Choroid plexus epithelial cell (primary cell): ENCODE results near the gene EPHA1.

ENCODE experiments used
- DNase-seq: peaks from one replicate; pipeline ENCODE4 v3.0.0-alpha.2; 2010; ENCODE audit warnings: low read depth
- H3K4me3 ChIP-seq: 2 replicates; pipeline ENCODE4 v1.5.1; 2011; ENCODE audit warnings: low read depth, mild to moderate bottlenecking, control low read depth, low read length, moderate library complexity
- TF ChIP-seq, protein P1 (sequence below): conservative IDR thresholded peaks from 2 replicates; pipeline ENCODE4 v1.5.1; 2011; ENCODE audit warnings: low read depth, mild to moderate bottlenecking, control low read depth, inconsistent platforms, low read length, moderate library complexity

Gene EPHA1

DNA sequence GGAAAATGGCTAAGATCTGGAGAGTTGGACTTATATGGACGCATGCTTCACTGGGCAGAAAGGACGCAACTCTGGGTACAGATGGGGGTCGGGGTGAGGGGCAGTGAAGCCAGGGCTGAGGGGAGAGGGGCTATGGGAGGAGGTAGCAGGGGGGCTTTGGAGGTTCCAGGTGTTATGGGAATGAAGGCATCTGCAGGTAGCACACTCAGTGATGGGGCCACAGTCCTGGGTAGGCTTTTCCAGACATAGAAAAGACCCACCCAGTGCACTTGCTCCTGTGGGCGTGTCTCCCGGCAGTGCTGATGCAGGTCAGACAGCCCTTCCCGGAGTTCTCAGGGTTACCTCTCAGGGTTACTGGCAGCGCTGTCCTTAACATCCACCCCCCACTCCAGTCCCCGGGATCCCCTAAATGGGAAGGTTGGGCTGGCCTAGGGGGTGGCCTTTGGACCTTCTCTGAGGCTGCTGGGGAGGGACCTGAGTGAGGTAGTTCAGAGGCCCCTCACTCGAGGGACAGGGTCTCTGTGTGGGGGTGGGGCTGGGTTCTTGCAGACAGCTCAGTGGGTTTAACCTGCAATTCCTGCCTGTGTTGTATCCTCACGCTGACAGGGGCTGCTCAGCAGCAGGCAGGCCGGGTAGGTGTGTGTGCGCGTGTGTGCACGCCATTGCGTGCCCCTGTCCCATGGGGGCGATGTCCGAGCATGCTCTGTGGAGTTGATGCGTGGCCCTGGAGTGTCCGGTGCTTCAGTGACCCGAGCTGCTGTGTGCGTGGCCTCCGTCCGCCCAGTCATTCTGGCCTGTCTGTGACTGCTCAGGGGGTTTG is 21.3 kb downstream of the EPHA1 start:
- H3K4me3 ChIP-seq = no peak overlapping the region
- TF ChIP-seq, protein P1, sequence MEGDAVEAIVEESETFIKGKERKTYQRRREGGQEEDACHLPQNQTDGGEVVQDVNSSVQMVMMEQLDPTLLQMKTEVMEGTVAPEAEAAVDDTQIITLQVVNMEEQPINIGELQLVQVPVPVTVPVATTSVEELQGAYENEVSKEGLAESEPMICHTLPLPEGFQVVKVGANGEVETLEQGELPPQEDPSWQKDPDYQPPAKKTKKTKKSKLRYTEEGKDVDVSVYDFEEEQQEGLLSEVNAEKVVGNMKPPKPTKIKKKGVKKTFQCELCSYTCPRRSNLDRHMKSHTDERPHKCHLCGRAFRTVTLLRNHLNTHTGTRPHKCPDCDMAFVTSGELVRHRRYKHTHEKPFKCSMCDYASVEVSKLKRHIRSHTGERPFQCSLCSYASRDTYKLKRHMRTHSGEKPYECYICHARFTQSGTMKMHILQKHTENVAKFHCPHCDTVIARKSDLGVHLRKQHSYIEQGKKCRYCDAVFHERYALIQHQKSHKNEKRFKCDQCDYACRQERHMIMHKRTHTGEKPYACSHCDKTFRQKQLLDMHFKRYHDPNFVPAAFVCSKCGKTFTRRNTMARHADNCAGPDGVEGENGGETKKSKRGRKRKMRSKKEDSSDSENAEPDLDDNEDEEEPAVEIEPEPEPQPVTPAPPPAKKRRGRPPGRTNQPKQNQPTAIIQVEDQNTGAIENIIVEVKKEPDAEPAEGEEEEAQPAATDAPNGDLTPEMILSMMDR = peak; percentile 20
- DNase-seq = no peak

DNA sequence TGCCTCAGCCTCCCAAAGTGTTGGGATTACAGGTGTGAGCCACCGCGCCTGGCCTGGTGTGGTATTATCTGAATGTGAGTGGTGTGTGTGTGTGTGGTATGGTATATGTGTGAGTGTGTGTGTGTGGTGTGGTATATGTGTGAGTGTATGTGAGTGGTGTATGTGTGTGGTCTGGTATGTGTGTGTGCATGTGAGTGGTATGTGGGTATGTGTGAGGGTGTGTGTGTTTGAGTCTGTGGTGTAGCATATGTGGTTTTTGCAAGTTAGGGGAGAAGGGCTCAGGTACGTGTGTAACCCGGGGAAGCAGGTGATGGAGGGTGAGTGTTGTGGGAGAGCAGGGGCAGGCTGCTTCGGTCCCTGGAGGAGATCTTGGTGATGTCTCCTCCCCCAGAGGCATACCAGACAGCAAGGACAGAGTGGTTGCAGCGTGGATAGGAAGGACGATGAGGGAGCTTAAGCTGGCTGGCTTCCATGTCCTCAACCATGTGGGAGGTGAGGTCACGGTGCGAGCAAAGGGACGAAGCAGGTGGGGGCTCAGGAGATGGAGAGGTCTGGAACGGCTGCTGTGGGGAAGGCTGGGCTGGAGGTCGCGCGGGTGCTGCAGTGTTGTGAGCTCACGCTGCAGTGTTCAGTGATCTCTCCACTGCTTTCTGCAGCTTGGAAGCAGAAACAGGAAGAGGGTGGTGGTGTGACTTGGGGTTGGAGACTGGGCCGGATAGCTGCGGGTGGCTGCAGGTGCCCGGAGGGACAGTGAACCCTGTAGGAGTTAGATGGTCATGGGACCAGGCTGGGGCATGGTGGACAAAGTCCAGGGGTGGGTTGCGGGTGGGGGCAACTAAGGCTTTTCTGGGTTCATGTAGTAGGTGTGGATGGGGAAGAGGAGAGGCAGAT is 22.5 kb downstream of the EPHA1 start:
- DNase-seq = peak; percentile 84
- peak overlapping the region; percentile 32 for H3K4me3 ChIP-seq
- TF ChIP-seq, protein P1 = no peak

DNA sequence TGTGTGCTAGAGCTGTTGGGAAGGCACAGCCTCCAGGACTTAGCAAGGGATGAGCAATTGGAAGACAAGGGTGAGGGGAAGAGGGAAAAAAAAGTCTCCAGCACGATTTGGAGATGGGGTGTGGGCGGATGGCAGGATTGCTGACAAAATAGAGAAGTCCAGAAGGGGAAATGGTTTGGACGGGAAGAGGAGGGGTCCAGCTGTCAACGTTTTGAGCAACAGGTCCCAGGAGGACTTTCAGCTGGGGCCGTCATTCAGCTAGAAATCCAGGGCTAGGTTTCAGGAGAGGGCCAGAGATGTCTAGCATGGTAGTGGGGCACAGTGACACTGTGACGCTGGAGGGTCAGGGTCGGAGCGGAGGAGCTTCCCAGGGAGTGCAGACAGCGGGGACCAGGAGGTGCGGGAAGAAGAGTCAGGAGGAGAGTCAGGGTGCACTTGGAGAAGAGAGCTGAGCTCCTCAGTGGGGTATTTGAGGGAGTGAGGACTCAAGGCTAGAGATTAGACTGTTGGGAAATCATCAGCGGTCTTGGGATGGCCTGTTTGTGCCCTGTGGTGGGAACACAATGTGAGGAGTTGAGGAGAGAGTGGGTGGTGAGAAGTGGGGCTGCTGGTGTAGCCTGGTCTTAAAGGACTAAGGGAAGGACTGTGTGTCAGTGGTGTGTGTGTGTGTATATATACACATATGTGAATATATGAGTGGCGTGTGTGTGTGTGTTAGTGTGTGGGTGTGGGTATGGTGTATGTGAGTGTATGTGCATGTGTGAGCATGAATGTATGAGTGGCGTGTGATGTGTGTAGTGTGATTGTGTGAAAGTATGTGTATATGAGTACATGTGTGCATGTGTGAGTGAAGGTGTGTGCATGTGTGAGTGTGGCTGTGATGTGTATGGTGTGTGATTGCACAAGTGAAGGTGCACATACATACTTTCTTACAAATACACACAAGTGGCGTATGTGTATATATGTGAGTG is 23.7 kb downstream of the EPHA1 start:
- TF ChIP-seq, protein P1 = no peak
- peak; percentile 76 for DNase-seq
- peak overlapping the region; percentile 86 for H3K4me3 ChIP-seq

DNA sequence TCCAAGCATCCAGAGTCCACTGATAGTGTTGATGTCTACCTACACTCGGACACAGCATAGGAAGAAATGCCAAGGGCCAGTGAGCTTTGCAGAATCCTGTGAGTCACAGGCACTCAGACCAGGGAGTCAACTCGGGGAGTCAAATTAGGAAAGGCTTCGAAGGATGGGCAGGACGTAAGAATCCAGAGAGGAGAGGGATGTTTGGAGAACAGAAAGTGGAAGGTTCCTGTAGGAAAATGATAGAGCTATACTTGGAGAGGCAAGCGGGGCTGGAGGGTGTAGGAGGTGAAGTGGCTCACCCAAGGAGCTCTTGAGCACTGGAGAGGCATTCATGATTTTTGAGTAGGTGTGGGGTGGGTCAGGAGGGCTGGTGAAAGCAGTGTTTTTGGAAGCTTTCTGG is 24.5 kb downstream of the EPHA1 start:
- TF ChIP-seq, protein P1 = no peak
- peak overlapping the region; percentile 86 for H3K4me3 ChIP-seq
- DNase-seq = peak; percentile 58

DNA sequence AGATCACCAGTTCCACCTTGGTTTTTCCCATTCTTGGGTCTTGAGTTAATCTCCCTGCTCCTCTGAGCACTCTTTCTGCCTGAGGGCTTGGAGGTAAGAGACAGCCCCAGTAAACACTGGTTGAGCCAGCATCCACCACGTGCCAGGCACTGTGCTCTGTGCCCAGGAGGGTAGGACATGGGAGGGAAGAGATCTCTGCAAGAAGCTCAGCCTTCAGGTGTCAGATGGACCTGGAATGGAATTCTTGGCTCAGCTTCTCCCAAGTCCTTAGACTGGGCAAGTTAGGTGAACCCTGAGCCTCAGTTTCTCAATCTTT is 25.1 kb downstream of the EPHA1 start:
- DNase-seq = no peak
- peak overlapping the region; percentile 86 for H3K4me3 ChIP-seq
- TF ChIP-seq, protein P1 = no peak

DNA sequence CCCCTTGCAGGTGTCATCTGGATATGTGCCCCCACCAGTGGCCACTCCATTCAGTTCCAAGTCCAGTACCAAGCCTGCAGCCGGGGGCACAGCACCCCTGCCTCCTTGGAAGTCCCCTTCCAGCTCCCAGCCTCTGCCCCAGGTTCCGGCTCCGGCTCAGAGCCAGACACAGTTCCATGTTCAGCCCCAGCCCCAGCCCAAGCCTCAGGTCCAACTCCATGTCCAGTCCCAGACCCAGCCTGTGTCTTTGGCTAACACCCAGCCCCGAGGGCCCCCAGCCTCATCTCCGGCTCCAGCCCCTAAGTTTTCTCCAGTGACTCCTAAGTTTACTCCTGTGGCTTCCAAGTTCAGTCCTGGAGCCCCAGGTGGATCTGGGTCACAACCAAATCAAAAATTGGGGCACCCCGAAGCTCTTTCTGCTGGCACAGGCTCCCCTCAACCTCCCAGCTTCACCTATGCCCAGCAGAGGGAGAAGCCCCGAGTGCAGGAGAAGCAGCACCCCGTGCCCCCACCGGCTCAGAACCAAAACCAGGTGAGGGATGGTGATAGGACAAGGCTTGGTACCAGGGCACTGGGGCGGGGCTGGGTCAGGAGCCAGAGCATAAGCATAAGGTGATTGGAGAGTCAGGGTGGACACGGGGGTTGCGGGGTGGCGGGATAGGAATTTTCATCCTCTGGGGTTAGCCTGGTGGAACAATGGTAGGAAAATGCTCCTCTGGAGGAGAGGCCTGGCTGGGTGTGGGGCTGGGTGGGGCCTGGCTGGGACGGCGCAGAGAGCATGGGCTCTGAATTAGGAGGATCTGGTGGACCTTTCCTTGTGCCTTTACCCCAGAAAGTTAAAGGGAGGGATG is 25.6 kb downstream of the EPHA1 start:
- TF ChIP-seq, protein P1 = peak; percentile 9
- peak overlapping the region; percentile 86 for H3K4me3 ChIP-seq
- no peak for DNase-seq
